PC-9 (cell line): ENCODE measurements around the gene FBXW10. TPM values are rescaled to one million over a fixed set of nuclear protein-coding genes. Genes with fewer than 3 reads are reported as not detected.
"Not testable (repeated sequence)": the region's sequence is repeated elsewhere in the genome, so short reads cannot be mapped to it uniquely, and the experiment has no call there.

Experiments
- BruUV-seq: library from RNA; stranded (reverse); fragments of 400-500 nt; replicated peaks from 2 replicates; lab custom pipeline; 2021; lab: Mats Ljungman, UMichigan
- CTCF ChIA-PET: fragments of 300-600 bp; sonication (Branson Sonifier 250); formaldehyde crosslinking; loops from one replicate; lab custom pipeline; 2022; ENCODE audit warnings: antibody characterized with exemption; lab: Charles Lee
- POLR2A ChIA-PET: fragments of 300-600 bp; sonication (Branson Sonifier 250); formaldehyde crosslinking; loops from one replicate; lab custom pipeline; 2022; ENCODE audit warnings: antibody characterized with exemption; ENCODE audit not compliant: unreplicated experiment; lab: Charles Lee
- DNase-seq, 2 experiments: peaks; one replicate each; pipeline versions ENCODE4 v3.0.0 to v3.0.0-alpha.2; 2015 to 2022; ENCODE audit warnings: mixed read lengths in 1 of 2
- H2AFZ ChIP-seq: fragments of 200-600 bp; sonication (generic); 2 replicates; pipeline ENCODE4 v1.8.1; 2017; ENCODE audit warnings: antibody characterized with exemption
- H3F3A ChIP-seq: fragments of 200-600 bp; sonication (generic); 2 replicates; pipeline ENCODE4 v1.8.1; 2017; ENCODE audit warnings: antibody characterized with exemption, mild to moderate bottlenecking, low read depth; ENCODE audit not compliant: insufficient read depth
- H3K27ac ChIP-seq: fragments of 200-600 bp; sonication (generic); 2 replicates; pipeline ENCODE4 v1.6.1; 2016; ENCODE audit warnings: mixed run types
- H3K27me3 ChIP-seq: fragments of 200-600 bp; sonication (generic); 2 replicates; pipeline ENCODE4 v1.6.1; 2016; ENCODE audit warnings: low read depth, mixed run types; ENCODE audit not compliant: insufficient read depth
- H3K36me3 ChIP-seq: fragments of 200-600 bp; sonication (generic); 2 replicates; pipeline ENCODE4 v1.6.1; 2016; ENCODE audit warnings: low read depth, mixed run types
- H3K4me1 ChIP-seq: fragments of 200-600 bp; sonication (generic); replicated peaks from 2 replicates; pipeline ENCODE4 v1.6.1; 2016; ENCODE audit warnings: mixed run types; ENCODE audit not compliant: insufficient read depth
- H3K4me2 ChIP-seq: fragments of 200-600 bp; sonication (generic); 2 replicates; pipeline ENCODE4 v1.6.1; 2017; ENCODE audit warnings: mixed run types
- H3K4me3 ChIP-seq: fragments of 200-600 bp; sonication (generic); 2 replicates; pipeline ENCODE4 v1.6.1; 2016; ENCODE audit warnings: mixed run types
- H3K79me2 ChIP-seq: fragments of 200-600 bp; sonication (generic); 2 replicates; pipeline ENCODE4 v1.6.1; 2017; ENCODE audit warnings: low read depth, mixed run types
- H3K9me2 ChIP-seq: fragments of 200-600 bp; sonication (generic); 2 replicates; pipeline ENCODE4 v1.8.1; 2017; ENCODE audit warnings: mild to moderate bottlenecking; ENCODE audit not compliant: insufficient read depth
- H3K9me3 ChIP-seq: fragments of 200-600 bp; sonication (generic); 2 replicates; pipeline ENCODE4 v1.8.1; 2016; ENCODE audit warnings: low read depth; ENCODE audit not compliant: insufficient read depth
- H4K20me1 ChIP-seq: fragments of 200-600 bp; sonication (generic); 2 replicates; pipeline ENCODE4 v1.8.1; 2017; ENCODE audit not compliant: insufficient read depth
- CTCF ChIP-seq: fragments of 200-600 bp; sonication (generic); conservative IDR thresholded peaks from 2 replicates; pipeline ENCODE4 v1.6.1; 2017; ENCODE audit warnings: mixed run types, antibody characterized with exemption, mild to moderate bottlenecking, moderate library complexity
- EZH2 ChIP-seq: fragments of 200-600 bp; sonication (generic); IDR thresholded peaks from 2 replicates; pipeline ENCODE4 v1.8.0; 2017; ENCODE audit warnings: antibody characterized with exemption, low read depth
- intact Hi-C: fragments of 100-400 bp; cut with micrococcal nuclease; formaldehyde crosslinking; loops from one replicate; pipeline ENCODE4 v1.10.0; 2022; ENCODE audit not compliant: unreplicated experiment
- total RNA-seq: library from RNA; stranded (reverse); gene quantifications from 2 replicates; pipeline ENCODE4 v1.2.3, GENCODE V29; 2021

FBXW10 gene
- total RNA-seq, 1 experiment from 2014 or later, result 6.1 TPM

- intact Hi-C loops, H3K4me2 ChIP-seq, BruUV-seq, CTCF ChIA-PET, H2AFZ ChIP-seq, H3K36me3 ChIP-seq, H3K4me1 ChIP-seq, H3K9me3 ChIP-seq, H3K4me3 ChIP-seq, H3K79me2 ChIP-seq, DNase-seq, H3K9me2 ChIP-seq, H3F3A ChIP-seq, H4K20me1 ChIP-seq, H3K27me3 ChIP-seq, H3K27ac ChIP-seq, POLR2A ChIA-PET: not testable (repeated sequence)
These were observed 26.7 kb downstream of the FBXW10 start for GRCh38 chr17:18770572-18770971.

- H3K4me1 ChIP-seq, H3K27me3 ChIP-seq, H2AFZ ChIP-seq, POLR2A ChIA-PET, intact Hi-C loops, H3K36me3 ChIP-seq, BruUV-seq, H3K79me2 ChIP-seq, H3F3A ChIP-seq, DNase-seq, H3K4me2 ChIP-seq, H3K4me3 ChIP-seq, H4K20me1 ChIP-seq, H3K9me3 ChIP-seq, H3K27ac ChIP-seq, H3K9me2 ChIP-seq, CTCF ChIA-PET: not testable (repeated sequence)
These were observed 27.2 kb downstream of the FBXW10 start for GRCh38 chr17:18771066-18771465.

- no peak overlapping the region for H3K4me3 ChIP-seq
- POLR2A ChIA-PET, result no interaction called here
- H3K9me2 ChIP-seq, result no peaks in the 10 kb centered on the region
- H3K4me1 ChIP-seq, result 0 out of 2 replicates have a peak, but pooled peaks cover 3% of the 10 kb centered on the region
- no peaks in the 10 kb centered on the region for H4K20me1 ChIP-seq
- no peaks in the 10 kb centered on the region for H3F3A ChIP-seq
- BruUV-seq, result no TSS peak
- no peak overlapping the region for H3K4me2 ChIP-seq
- no peaks in the 10 kb centered on the region for H3K79me2 ChIP-seq
- no peaks in the 10 kb centered on the region for H3K36me3 ChIP-seq
- no peak for TF ChIP-seq EZH2
- TF ChIP-seq CTCF, result no peak
- DNase-seq, result no peak
- H2AFZ ChIP-seq, result no peak overlapping the region
- intact Hi-C loops, result no loop called here
- H3K9me3 ChIP-seq, result no peaks in the 10 kb centered on the region
- H3K27ac ChIP-seq, result no peak overlapping the region
- H3K27me3 ChIP-seq, result no peaks in the 10 kb centered on the region
- CTCF ChIA-PET, result interaction anchor here (0.5 kb wide), 1 partner anchor 19 kb away, joined by 4 read pairs; no protein-coding TSS in a partner anchor
These were observed 28.6 kb downstream of the FBXW10 start for GRCh38 chr17:18772471-18772870.

GRCh38 chr17:18780991-18781718 is 37.3 kb downstream of the FBXW10 start, which contains the start of gene TVP23B:
TVP23B (plus strand) TSS chr17:18781183; CDS start chr17:18781294, 111 bp downstream.
- H3K79me2 ChIP-seq, result peaks cover 50% of the 10 kb centered on the region
- H3K27me3 ChIP-seq, BruUV-seq, CTCF ChIA-PET, H3F3A ChIP-seq, H3K9me2 ChIP-seq, intact Hi-C loops, H3K9me3 ChIP-seq, H4K20me1 ChIP-seq: not testable (repeated sequence)
- peak within 1 kb of the TSS; percentile 67 for H2AFZ ChIP-seq
- POLR2A ChIA-PET, result interaction anchor here (0.6 kb wide), 1 partner anchor 43 kb away, joined by 13 read pairs; no protein-coding TSS in a partner anchor
- H3K4me2 ChIP-seq, result peak within 1 kb of the TSS; percentile 85
- peaks cover 18% of the 10 kb centered on the region for H3K4me1 ChIP-seq
- DNase-seq, result peak; percentile 92 to 96
- peak within 1 kb of the TSS; percentile 76 for H3K4me3 ChIP-seq
- H3K27ac ChIP-seq, result peak within 1 kb of the TSS; percentile 77
- peaks cover 12% of the 10 kb centered on the region for H3K36me3 ChIP-seq

GRCh38 chr17:18781805-18782204 is 38.0 kb downstream of the FBXW10 start:
- BruUV-seq, H3K9me2 ChIP-seq, H4K20me1 ChIP-seq, DNase-seq, H3F3A ChIP-seq, POLR2A ChIA-PET, H3K27me3 ChIP-seq, CTCF ChIA-PET, intact Hi-C loops, H2AFZ ChIP-seq, H3K9me3 ChIP-seq: not testable (repeated sequence)
- Histone ChIP-seq H3K4me3 (peak overlapping the region; percentile 76), H3K4me1 (peaks cover 18% of the 10 kb centered on the region), H3K79me2 (peaks cover 53% of the 10 kb centered on the region), H3K27ac (peak overlapping the region; percentile 77), H3K4me2 (peak overlapping the region; percentile 85), H3K36me3 (peaks cover 12% of the 10 kb centered on the region)

GRCh38 chr17:18785933-18786332 is 42.1 kb downstream of the FBXW10 start:
- POLR2A ChIA-PET, intact Hi-C loops, H3F3A ChIP-seq, H3K9me3 ChIP-seq, BruUV-seq, DNase-seq, H3K27ac ChIP-seq, CTCF ChIA-PET, H4K20me1 ChIP-seq, H3K4me3 ChIP-seq, H2AFZ ChIP-seq, H3K9me2 ChIP-seq, H3K27me3 ChIP-seq, H3K4me2 ChIP-seq: not testable (repeated sequence)
- peaks cover 18% of the 10 kb centered on the region for H3K4me1 ChIP-seq
- peaks cover 24% of the 10 kb centered on the region for H3K36me3 ChIP-seq
- peaks cover 68% of the 10 kb centered on the region for H3K79me2 ChIP-seq
